HG03469 (cell line): Measurements from ENCODE around the gene KLHL3.
"Not testable (repeated sequence)": the region's sequence is repeated elsewhere in the genome, so short reads cannot be mapped to it uniquely, and the experiment has no call there.

ENCODE experiments used
- ATAC-seq: cut with Tn5 transposase; IDR thresholded peaks from one replicate; pipeline ENCODE4 v1.9.1; 2021; ENCODE audit warnings: mild to moderate bottlenecking, moderate library complexity, moderate number of reproducible peaks; ENCODE audit not compliant: unreplicated experiment

Gene KLHL3

GRCh38 chr5:137735555-137736284, at the start of gene KLHL3:
TSS of gene KLHL3 (minus strand) at chr5:137736089. CDS start at chr5:137735646, 443 bp downstream.
- ATAC-seq, result no peak

DNA sequence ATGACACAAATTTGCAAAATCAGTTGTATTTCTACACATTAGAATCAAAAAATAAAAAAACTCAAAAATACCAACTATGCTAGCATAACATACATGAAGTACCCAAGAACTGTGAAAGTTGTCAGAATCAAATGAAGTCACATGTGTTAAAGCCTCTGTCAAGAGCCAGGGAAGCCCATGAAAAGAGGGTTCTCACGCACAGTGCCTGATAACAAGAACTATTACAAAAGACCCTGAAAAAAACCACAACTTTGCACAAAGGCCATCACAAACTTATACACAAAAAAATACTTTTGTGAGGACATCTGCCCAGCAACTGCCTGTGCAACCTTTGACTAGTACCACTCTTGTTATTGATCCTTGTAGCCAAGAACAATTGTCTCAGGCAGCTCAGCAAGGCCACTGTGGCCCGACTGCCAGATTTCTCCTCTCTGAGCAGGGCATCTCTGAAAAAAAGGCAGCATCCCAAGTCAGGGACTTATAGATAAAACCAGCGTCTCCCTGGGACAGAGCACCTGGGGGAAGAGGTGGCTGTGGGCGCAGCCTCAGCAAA, 47.2 kb upstream of the KLHL3 start:
- ATAC-seq, result no peak

- no peak for ATAC-seq
These were observed 46.2 kb upstream of the KLHL3 start for GRCh38 chr5:137782055-137782454.

GRCh38 chr5:137778772-137779564, 43.1 kb upstream of the KLHL3 start:
- no peak for ATAC-seq

DNA sequence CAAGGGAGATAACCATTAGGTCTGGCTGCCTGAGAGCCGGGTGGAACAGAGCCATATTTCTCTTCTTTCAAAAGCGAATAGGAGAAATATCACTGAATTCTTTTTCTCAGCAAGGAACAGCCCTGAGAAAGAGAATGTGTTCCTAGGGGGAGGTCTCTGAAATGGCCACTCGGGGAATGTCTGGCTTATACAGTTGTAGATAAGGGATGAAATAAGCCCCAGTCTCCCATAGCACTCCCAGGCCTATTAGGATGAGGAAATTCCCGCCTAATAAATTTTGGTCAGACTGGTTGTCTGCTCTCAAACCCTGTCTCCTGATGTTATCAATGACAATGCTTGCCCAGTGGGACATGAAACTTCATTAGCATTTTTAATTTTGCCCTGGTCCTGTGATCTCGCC, 32.0 kb upstream of the KLHL3 start:
- ATAC-seq, result not testable (repeated sequence)

GRCh38 chr5:137761566-137761965, 25.7 kb upstream of the KLHL3 start:
- no peak for ATAC-seq

- no peak for ATAC-seq
These were observed 25.0 kb upstream of the KLHL3 start for GRCh38 chr5:137760719-137761516.

GRCh38 chr5:137760294-137760693, 24.4 kb upstream of the KLHL3 start:
- ATAC-seq, result no peak

DNA sequence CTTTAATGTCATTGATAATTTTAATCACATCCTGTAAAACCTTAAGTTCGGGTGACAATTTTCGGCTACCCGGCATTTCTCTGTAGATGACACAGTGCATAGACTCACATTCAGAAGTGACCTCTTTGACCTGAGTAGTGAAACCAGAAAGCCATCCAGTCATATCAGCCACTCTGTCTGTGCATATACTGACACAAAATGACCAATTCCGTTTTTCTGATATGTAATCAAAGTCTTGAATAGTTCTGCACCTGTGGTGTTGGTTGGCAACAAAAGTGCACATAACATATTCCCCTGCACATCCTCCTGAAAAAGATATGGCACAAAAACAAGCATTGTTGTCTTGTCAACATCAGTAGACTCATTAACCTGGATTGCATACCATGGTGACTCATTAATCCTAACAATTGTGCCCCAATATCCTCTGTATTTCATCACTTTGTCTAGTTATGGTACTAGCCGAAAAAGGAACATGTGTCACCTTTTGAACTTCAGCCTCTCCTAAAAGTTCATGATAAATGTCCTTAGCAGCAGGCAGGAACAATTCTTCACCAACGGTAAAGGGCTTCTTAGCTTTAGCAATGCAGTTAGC, 22.9 kb upstream of the KLHL3 start:
- ATAC-seq, result peak; percentile 37

DNA sequence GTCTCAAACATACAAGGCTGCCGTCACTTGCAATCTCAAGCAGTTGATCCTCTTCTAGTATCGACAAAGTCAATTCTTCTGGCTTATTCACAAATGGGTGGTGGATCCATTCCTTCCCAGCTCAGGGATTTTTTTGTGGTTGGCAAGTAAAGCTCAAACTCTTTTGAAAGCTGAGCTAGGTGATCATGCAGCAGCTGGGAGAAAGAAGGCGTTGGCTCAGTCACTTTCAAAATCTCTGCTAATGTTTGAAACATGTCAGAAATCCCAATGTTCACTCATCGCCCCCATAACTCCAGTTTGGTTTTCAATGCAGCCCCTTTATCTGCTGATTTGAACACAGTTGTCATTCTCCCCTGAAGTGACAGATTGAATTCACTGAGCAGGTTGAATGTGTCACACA, 22.2 kb upstream of the KLHL3 start:
- ATAC-seq, result no peak

DNA sequence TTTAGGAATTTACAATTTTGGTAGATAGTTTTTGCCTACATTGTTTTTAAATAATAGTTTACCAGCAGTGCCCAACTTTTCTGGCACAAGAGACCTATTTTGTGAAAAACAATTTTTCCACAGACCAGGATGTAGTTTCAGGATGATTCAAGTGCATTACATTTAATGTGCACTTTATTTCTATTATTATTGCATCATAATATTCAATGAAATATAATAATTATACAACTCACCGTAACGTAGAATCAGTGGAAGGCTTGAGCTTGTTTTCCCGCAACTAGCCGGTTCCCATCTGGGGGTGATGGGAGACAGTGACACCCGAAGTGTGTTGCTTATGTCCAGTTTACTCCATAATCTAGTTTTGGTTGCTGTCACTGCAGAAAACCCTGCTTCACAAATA, 21.7 kb upstream of the KLHL3 start:
- ATAC-seq, result no peak

DNA sequence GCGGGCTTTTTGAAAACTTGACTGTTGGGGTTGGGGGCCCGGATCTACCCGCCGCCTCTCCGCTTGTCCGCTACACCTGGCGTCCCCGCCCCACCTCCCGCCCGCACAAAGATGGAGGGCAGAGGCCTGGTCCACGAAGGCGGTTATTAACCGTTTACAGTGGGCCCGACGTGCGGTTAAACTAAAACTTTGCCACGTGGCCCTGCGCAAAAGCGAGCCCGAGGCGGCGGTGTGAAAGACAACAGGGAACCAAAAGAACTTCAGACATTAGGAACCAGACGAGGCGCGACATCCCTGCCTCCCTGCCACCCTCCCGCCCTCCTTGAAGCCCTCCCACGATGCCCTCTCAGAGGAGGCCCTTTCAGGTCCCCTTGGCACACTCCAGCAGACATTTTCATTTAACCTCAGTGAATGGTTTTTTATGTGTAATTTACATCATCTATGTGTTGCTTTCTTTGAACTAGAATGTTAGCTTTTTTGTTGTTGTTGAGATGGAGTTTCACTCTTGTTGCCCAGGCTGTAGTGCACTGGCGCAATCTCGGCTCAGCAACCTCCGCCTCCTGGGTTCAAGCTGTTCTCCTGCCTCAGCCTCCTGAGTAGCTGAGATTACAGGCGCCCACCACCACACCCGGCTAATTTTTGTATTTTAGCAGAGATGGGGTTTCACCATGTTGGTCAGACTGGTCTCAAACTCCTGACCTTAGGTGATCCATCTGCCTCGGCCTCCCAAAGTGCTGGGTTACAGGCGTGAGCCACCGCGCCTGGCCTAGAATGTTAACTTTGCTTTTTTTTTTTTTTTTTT, 19.3 kb upstream of the KLHL3 start:
- ATAC-seq, result no peak

DNA sequence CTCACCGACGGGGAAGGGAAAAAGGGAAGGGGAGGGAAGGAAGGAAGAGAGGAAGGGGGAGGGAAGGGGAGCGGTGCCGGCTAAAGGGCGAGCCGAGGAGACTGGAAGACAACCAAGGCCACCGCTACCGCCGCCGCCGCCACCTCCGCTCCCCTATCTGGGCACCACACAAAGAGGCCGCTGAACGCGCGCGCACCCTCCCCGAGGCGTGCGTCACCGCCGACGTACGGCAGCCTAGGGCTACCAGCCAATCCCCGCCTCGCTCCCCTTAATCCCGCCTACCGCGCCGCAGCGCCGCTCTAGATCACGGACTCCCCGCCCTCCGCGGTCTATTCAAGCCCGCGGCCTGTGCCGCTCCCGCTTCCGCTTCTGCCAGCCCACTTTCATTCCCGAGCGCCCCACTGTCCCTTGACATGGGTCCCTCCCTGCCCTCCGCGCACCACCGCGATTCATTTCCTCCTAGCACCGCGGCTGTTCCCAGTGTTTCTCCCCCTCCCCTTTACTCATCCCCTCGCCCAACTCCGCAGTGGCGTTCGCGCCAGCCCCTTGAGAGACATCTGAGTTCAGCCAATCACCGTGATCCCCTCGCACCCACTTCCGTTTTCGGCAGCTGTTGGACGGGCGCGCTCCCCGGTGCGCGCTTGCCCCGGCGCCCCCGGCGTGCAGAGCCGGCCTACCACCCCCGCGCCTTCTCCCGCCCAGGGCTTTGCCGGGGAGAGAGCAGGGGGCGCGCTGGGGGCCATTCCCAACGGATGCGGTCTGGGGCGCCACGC, 18.5 kb upstream of the KLHL3 start, which contains the start of gene HNRNPA0:
Gene HNRNPA0 (minus strand): TSS at position 176 of the 773 bp plus-strand sequence. CDS start 297 bp downstream, outside the sequence.
- peak; percentile 72 for ATAC-seq

- ATAC-seq, result no peak
These were observed 17.9 kb upstream of the KLHL3 start for GRCh38 chr5:137753691-137754187.

- no peak for ATAC-seq
These were observed 17.2 kb upstream of the KLHL3 start for GRCh38 chr5:137752905-137753690.

- no peak for ATAC-seq
These were observed 16.1 kb upstream of the KLHL3 start for GRCh38 chr5:137751869-137752491.

GRCh38 chr5:137750436-137750835, 14.5 kb upstream of the KLHL3 start:
- no peak for ATAC-seq

DNA sequence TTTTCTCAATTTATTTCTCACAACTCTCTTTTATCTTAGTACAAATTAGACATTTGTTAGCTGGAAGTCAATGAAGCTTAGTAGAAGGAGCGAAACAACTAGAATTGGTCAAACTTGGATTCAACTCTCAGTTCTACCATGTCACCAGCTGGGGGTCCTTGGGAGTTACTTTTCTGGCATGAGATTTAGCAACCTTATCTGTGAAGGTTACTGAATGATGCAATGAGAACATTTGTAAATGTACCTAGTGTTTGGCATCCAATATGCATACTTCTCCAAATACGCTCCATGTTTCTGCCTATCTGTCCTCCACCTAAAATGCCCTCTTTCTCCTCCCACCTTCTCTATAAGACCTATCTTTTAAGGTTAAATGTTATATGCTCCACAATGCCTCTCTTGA, 12.0 kb upstream of the KLHL3 start:
- no peak for ATAC-seq
